GM15510 (cell line): ENCODE measurements around the gene LCA5L.
A peak's percentile ranks its signal among the peaks of the same experiment; 100 is the strongest.

Experiments
- POLR2A ChIP-seq: IDR thresholded peaks from 3 replicates; pipeline ENCODE4 v1.6.1; 2011; ENCODE audit warnings: borderline replicate concordance; ENCODE audit not compliant: insufficient read length; ENCODE audit errors: extremely low read depth

Gene LCA5L

GRCh38 chr21:39445321-39446269, at the start of gene LCA5L:
TSS of gene LCA5L (minus strand) at chr21:39445778. CDS start at chr21:39428493, 17,285 bp downstream.
- TF ChIP-seq POLR2A: peak; percentile 87

DNA sequence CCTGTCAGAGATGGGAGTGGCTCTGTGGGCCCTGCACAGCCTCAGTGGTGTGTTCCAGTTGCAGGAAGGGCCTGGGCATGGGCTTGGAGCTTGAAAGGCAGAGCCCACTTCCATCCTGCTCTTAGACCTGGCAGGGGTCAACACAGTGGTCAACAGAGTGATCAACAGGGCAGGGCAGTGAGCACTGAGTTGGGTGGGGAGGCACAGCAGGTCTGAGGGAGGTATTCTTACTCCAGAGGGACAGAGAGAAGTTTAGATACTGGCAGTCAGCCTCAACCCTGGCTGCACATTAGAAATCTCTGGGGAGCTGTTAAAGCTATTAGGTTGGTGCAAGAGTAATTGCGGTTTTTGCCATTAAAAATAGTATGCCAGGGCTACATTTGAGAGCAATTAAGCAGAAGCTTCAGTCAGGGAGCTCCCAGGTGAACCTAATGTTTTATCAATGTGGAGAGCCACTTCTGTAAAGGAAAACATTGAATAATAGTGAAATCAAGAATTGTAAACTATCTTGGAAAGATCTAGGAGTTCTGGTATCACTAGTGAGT, 43.9 kb upstream of the LCA5L start:
- TF ChIP-seq POLR2A: no peak

- no peak for TF ChIP-seq POLR2A
Observed at GRCh38 chr21:39484711-39485276, 39.2 kb upstream of the LCA5L start.

DNA sequence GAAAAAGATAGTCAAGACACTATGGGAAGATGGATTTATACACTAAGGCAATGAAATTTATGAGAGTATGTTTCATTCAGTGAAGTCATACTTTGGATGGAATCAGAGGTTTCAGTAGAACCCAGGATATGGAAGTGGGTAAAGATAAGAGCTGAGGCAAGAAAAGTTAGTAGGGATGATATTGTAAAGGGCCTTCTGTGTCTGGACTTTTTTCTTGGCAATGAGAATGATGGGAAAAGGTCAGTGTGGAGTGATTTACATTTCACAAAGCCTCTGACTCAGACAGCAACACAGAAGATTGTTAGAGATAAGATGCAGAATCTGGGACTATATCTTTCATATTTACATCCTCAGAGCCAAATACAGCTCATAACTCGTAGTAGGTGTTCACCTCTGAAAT, 38.3 kb upstream of the LCA5L start:
- TF ChIP-seq POLR2A: no peak

DNA sequence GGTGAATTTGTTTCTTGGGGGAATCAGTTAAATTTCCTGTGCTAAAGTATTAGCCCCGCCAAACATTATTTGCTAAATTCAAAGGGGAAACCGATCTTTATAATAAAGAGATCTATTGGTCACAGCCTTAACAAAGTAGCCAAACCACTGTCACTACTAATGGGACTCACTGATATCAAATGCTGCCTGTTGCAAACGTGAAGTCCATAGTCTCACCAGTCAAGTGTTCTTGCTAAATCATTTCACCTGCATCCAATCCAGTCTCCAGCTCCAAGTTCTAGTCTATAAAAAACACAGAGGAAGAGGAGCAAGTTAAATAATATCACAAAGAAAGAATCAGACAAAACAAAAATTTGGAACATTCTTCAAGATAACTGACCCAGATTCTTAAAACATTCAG, 36.3 kb upstream of the LCA5L start:
- TF ChIP-seq POLR2A: no peak

DNA sequence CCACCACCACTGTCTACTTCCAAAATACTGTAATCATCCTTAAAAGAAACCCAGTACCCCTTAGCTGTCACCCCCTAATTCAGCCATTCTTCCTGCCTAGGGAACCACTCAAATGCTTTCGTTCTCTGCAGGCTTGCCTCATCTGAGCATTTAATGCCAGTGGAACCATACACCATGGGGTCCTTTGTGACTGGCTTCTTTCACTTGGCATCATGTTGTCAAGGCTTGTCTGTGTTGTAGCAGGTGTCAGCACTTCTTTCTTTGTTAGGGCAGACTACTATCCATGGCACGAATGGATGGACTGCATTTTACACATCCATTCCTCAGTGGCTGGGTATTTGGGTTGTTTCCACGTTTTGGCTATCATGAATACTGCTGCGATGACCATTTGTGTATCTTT, 34.7 kb upstream of the LCA5L start:
- TF ChIP-seq POLR2A: no peak

DNA sequence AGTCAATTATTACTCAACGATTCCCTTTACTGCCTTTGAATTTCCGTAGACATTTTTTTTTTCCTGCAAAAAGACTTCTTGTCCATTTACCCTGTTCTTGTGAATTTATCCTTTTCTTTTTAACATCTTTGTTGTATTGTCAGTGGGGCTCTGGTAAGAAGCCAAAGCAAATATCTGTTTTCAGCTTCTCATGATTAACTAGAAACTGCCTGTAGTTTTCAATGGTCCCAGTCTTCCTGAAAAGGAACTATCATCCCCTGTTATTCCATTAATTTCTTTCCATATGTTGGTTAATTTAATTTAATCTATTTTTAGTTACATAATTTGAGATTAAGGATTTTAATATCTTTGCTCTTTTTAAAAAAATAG, 34.2 kb upstream of the LCA5L start:
- no peak for TF ChIP-seq POLR2A

DNA sequence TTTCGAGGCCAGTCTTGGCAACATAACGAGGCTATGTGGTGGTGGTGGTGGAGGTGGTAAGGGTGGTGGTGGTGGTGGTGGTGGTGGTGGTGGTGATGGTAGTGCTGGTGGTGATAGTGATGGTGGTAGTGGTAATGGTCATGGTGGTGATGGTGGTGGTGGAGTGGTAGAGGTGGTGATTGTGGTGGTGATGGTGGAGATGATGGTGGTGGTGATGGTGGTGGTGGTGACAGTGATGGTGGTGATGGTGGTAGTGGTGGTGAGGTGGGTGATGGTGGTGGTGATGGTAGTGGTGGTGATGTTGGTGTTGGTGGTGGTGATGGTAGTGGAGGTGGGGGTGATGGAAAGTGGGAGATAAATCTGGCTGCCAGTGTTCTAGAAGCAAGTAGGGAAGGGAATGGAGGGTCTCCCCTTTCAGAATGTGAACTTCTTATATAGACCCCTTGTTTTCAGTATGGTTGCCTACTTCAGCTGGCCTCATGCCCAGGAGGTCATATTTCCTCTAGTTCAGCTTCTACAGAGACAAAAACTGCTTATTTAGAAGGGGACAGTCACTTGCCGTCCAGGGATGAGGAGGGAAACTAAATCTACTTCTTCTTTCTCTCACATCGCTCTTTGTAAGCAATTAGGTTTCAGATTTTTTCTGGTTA, 33.7 kb upstream of the LCA5L start:
- no peak for TF ChIP-seq POLR2A

- TF ChIP-seq POLR2A: no peak
Observed at GRCh38 chr21:39474611-39475010, 29.0 kb upstream of the LCA5L start.

DNA sequence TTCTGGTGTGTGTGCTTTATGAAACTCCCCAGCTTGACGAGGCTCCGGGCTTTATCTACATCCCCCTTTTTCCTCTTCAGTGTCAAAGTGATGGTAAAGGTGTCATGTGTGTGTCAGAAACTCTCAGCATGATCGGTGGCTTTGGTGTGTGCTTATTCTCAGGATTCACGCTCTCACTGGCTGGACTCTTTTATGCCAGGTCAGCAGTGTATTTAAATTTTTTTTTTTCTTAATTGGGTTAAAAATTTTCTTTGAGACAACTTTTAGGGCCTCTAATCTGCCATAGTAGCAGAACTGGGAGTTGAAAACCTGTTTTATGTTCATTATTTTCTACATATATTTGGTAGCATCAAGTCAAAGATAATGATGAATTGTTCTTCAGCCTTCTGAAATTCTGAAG, 27.2 kb upstream of the LCA5L start:
- TF ChIP-seq POLR2A: no peak

DNA sequence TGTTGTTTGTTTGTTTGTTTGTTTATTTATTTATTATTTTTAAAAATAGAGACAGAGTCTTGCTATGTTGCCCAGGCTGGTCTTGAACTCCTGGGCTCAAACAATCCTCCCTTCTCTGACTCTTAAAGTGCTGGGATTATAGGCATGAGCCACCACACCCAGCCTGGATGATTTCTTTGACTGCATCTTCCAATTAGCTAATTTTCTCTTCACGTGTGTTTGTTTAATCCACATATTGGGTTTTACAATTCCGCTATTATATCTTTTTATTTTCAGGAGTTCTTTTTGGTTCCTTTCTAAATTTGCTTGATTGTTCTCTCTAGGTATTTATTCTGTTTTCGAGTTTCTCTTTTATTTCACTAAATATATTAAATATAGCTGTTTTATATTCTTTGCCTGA, 26.0 kb upstream of the LCA5L start:
- no peak for TF ChIP-seq POLR2A

DNA sequence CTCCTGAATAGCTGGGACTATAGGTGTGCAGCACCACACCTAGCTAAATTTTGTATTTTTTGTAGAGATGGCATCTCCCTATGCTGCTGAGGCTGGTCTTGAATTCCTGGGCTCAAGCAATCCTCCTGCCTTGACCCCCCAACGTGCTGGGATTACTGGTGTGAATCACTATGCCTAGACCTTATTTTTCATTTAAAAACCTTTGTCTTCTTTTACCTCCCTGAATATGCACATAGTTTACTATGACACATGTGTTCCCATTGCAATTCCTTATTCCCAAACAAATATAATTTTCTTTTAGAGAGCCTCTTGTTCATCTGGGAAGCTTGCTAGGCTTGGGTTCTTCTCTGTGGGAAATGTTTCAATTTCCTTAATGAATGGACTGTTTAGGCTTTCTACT, 23.0 kb upstream of the LCA5L start:
- no peak for TF ChIP-seq POLR2A

- no peak for TF ChIP-seq POLR2A
Observed at GRCh38 chr21:39467746-39468145, 22.2 kb upstream of the LCA5L start.

GRCh38 chr21:39466584-39466983, 21.0 kb upstream of the LCA5L start:
- TF ChIP-seq POLR2A: no peak

- no peak for TF ChIP-seq POLR2A
Observed at GRCh38 chr21:39463308-39463707, 17.7 kb upstream of the LCA5L start.
